ENCODE measurements around the gene ZNF416.

GRCh38 chr19:57566396-57567265 is 12.1 kb downstream of the ZNF416 start:
- no peak for TF ChIP-seq POLR2A (IDR thresholded peaks at IDR 0.05)
- TF ChIP-seq, protein P1, sequence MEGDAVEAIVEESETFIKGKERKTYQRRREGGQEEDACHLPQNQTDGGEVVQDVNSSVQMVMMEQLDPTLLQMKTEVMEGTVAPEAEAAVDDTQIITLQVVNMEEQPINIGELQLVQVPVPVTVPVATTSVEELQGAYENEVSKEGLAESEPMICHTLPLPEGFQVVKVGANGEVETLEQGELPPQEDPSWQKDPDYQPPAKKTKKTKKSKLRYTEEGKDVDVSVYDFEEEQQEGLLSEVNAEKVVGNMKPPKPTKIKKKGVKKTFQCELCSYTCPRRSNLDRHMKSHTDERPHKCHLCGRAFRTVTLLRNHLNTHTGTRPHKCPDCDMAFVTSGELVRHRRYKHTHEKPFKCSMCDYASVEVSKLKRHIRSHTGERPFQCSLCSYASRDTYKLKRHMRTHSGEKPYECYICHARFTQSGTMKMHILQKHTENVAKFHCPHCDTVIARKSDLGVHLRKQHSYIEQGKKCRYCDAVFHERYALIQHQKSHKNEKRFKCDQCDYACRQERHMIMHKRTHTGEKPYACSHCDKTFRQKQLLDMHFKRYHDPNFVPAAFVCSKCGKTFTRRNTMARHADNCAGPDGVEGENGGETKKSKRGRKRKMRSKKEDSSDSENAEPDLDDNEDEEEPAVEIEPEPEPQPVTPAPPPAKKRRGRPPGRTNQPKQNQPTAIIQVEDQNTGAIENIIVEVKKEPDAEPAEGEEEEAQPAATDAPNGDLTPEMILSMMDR (IDR thresholded peaks at IDR 0.05) = no peak
